GM12873 (cell line): Measurements from ENCODE around the gene ZNF793.

Experiments
- CTCF ChIP-seq: IDR thresholded peaks from 2 replicates; pipeline ENCODE4 v1.5.1; 2012; ENCODE audit warnings: low read depth, mild to moderate bottlenecking, moderate library complexity, low read length, control low read depth; ENCODE audit not compliant: insufficient read depth; ENCODE audit errors: missing control alignments

Gene ZNF793

DNA sequence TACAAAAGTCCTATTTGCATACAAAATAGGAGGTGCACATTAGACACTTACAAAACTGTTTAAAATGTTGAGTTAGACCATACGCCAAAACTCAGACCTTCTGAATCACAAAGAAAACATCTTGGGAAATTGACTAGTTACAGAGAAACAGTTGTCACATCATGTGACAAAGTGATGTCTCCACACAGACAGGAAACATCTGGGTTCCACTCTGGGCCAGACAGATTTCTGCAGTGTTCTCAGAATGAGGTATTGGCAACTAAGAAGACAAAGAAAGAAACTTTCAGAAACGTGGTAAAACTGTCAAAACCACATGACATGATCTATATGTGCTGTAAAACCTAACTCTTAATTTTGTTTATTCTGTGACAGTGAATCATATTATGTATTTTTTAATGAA lies 6.7 kb downstream of the ZNF793 start:
- no peak for TF ChIP-seq CTCF

DNA sequence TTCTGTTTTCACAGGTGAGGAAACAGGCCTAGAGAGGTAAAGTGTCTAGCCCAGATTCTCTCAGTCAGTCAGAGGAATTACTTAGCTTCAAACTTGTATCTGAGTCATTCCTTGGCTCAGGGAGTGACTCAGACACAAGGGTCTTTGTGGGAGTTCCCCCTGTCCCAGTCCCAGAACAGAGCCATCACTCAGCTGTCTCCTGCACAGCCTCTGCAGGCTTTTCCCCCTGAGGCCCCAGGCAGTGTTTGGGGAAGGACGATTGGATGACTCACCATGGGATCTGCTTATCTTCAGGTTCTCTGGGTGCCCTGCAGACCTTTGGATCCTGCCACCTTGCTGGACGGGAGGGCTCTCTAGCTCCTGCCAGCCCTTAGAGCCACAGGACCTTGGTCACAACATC lies 13.2 kb downstream of the ZNF793 start:
- no peak for TF ChIP-seq CTCF

DNA sequence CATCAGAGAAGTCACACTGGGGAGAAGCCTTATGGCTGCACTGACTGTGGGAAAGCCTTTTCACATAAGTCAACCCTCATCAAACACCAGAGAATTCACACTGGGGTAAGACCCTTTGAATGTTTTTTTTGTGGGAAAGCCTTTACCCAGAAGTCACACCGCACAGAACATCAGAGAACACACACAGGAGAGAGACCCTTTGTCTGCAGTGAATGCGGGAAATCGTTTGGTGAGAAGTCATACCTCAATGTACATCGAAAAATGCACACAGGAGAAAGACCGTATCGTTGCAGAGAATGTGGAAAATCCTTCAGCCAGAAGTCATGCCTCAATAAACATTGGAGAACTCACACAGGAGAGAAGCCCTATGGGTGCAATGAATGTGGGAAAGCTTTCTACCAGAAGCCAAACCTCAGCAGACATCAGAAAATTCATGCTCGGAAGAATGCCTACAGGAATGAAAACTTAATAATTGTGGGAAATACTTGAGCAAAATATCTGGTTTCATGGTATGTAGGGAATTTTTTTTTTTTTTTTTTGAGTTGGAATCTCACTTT lies 30.7 kb downstream of the ZNF793 start:
- TF ChIP-seq CTCF, result no peak

GRCh38 chr19:37551129-37551993 lies 44.6 kb downstream of the ZNF793 start:
- peak; percentile 67 for TF ChIP-seq CTCF

- no peak for TF ChIP-seq CTCF
These were observed 56.8 kb downstream of the ZNF793 start for GRCh38 chr19:37563518-37563917.

GRCh38 chr19:37564624-37565369 lies 58.1 kb downstream of the ZNF793 start:
- no peak for TF ChIP-seq CTCF

DNA sequence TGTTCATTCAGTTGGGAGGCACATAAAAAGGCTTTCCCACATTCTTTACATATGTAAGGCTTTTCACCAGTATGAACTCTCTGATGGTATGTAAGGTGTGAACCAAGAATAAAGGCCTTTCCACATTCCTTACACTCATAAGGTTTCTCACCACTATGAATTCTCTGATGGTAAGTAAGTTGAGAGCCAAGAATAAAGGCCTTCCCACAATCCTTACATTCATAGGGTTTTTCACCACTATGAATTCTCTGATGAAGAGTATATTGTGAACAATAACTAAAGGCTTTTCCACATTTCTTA lies 58.6 kb downstream of the ZNF793 start:
- no peak for TF ChIP-seq CTCF
